Ureter (tissue), 1 donor: Measurements from ENCODE around the gene FADS6. TPM values are rescaled to one million over a fixed set of nuclear protein-coding genes. Genes with fewer than 3 reads are reported as not detected.

Source experiments
- DNase-seq: peaks from one replicate; pipeline ENCODE4 v3.0.0-alpha.2; 2020; ENCODE audit warnings: low spot score
- total RNA-seq: library from RNA; stranded (reverse); gene quantifications from one replicate; pipeline ENCODE4 v1.2.4, GENCODE V29; 2023
- donor health status: DM: yes; HTN: yes; CAD: no.

Gene FADS6
- total RNA-seq, 1 donor from 2014 or later: 7.3 TPM

- DNase-seq: no peak
Measured at GRCh38 chr17:74866198-74866835, 27.1 kb downstream of the FADS6 start.

DNA sequence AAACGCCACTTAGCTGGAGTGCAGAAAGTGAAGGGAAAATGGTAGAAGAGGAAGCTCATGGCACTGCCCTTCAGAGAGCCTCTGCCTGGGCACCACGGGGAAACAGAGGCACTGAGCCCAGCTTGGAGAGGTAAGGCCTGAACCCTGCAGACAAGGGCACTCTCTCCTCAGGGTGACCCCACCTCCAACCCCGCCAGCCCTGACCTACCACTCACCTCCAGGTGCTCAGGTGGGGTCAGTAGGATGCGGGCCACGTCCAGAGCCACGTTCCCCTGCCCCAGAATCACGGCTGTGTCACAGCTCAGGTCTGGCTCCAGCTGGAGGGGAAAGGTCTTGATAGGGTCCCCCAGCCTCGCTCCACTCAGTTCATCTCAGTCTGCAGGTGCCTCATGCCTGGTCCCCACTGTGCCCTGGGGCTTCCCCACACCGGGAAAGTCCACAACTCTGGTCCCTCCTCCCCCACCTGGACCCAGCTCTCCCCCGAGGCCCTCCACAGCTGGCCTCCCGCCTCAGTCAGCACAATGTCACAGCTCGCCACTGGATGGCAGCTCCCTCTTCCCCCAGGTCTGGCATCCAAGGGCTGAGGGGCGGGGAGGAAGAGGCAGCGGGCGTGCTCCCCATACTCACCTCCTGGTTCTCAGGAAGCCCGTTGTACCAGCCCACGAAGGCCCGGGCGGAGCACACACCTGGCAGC, 27.8 kb downstream of the FADS6 start:
- no peak for DNase-seq

- DNase-seq: peak; percentile 80
Measured at GRCh38 chr17:74864866-74865395, 28.5 kb downstream of the FADS6 start.

- DNase-seq: no peak
Measured at GRCh38 chr17:74864297-74864865, 29.1 kb downstream of the FADS6 start.

DNA sequence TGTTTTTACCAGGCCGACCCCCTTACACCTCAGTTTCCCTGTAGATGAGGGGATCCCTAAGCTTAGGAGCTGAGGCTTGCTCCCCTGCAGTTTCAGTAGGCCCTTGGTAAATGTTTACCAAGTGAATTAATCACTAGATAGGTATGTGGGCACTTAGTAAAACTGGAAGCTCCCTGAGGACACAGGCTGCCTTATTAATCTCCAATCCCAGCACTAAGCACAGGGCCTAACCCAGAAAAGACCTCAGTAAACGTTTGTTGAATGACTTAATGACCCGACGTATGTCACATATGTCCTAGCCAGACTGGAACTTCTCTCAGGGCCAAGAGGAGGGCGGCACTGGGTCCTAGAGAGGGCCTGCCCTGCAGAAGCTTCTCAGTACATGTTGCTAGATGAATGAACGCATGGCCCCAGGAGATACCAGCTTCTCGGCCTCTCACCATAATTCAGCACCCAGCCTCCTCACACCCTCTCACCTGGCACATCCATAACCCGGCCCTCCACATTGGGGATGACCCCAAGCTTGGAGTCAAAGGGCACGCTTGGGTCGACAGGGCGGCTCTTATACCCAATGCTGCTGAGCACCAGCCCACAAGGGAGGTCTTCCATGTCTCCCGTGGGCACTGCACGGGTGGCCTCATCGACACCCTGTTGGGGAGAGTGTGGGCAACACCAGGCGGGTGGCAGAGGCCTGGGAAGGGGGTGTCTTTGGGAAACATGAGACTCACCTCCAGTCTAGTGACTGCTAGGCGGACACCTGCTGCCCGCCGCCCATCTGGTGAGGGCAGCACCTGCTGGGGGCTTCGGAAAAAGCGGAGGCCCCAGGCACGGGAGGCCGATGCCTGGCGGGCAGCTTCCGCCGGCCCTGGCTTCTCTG, 29.8 kb downstream of the FADS6 start:
- no peak for DNase-seq

- no peak for DNase-seq
Measured at GRCh38 chr17:74862919-74863318, 30.5 kb downstream of the FADS6 start.

- no peak for DNase-seq
Measured at GRCh38 chr17:74862108-74862901, 31.1 kb downstream of the FADS6 start.

GRCh38 chr17:74861662-74862107, 31.7 kb downstream of the FADS6 start:
- DNase-seq: no peak

DNA sequence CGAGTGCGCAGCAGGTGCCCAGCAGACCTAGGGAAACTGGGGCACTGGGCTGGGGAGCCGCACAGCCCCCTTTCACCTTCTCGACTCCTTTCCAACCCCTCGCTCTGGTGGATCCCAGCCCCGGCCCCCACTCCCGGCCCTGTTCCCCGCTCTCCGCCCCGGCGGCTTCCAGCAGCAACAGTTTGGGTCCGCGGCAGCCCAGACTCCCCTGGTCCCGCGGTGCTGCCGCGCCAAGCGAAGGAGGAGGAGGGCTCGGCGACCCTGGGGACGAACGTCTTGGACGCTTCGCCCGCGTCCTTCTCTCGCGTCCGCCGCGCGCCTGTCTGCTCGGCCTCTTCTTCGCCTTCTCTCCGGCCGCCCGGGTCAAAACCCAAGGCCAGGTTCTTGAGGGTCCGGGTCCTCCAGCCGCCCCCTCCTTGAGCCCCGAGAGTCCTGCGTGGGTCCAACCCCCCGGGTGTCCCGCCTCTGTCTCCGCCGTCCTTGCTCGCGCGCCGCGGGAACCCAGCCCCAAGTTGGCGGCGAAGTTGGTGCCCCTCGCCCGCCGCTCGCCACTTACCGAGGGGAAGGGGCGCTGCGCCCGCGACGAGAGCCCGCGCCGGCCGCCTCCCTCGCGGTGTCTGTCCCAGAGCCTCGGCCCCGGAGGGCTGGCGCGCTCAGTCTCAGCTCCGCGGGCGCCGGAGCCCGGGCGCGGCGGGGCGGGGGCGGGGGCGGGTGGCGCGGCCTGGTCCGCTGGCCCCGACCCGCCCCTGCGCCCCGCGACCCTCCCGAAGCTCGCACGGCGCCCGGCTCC, 32.4 kb downstream of the FADS6 start:
- no peak for DNase-seq

- DNase-seq: no peak
Measured at GRCh38 chr17:74860229-74860871, 33.1 kb downstream of the FADS6 start.

GRCh38 chr17:74859459-74860228, 33.8 kb downstream of the FADS6 start, which contains the start of gene GRIN2C:
TSS of gene GRIN2C (minus strand) at chr17:74859885. CDS start at chr17:74855092, 4,793 bp downstream.
- DNase-seq: no peak

DNA sequence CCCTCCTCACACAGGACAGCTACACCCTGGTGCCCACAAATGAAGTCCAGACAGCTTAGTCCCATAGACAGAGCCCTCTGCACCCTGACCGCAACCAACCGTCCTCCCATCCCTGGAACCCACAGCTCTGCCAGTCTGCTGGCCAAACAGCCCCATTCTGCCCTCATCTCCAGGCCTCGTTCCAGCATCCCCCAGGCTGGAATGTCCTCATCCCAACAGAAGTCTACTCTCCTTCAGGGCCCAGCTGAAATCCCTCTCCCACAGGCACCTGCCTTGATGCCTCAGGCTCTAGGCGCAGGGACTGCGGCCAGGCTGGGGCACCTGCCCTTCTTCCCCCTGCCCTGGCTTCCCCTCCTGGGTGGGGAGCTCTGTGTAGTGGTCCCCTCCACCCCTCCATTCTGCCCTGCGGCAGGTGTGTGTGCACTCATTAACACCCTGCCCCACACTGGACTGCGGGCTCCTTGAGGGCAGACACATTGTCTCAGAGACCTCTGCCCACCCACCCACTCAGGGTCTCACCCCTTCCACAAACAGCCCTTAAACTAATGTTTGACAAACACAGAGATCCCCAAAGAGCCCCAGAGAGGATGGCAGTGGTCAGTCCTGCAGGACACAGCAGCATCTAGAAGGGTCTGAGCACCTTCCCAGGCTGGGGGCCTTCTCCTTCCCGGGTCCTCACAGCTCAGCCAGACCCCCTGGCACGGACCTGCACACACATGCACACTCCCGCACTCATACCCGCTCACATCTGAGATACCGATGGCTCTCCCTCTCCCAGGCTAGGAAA, 34.6 kb downstream of the FADS6 start:
- no peak for DNase-seq

GRCh38 chr17:74857191-74857590, 36.2 kb downstream of the FADS6 start:
- no peak for DNase-seq

DNA sequence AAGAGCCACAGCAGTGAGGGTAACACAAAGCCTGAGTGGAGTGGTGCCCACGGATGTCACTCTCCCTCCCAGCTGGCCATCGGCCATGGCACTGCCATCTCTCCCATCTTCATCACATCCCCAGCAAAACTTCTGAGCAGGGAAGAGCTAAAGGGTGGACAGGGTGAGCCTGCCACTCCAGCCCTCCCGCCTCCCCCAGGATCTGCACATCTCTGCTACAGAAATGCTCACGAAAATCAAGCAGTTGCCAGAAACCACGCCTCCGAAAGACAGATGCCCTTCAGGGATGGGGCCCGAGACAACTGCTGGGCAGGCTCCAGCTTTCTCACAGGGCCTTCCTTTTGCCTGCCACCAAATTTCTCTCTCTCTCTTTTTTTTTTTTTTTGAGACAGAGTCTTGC, 37.3 kb downstream of the FADS6 start:
- no peak for DNase-seq

- no peak for DNase-seq
Measured at GRCh38 chr17:74855323-74855722, 38.1 kb downstream of the FADS6 start.

GRCh38 chr17:74854792-74855191, 38.6 kb downstream of the FADS6 start:
- DNase-seq: no peak

DNA sequence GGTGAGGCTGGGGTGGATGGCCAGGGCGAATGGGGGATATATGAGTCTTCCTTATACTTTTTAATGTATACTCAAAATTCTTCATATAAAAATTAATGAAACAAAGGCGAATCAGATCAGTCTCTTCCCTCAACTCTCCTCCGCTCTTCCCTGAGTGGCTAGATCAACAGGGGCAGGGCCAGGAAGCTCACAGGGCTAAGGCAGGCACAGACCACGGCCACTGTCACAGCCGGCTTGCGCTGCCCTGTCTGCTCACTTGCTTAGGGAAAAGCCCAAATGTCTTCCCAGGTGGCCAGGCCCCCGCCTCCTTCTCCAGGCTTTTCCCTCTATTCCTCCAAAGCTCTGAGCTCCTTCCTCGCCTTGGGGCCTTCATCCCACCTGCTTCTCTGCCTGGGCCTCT, 39.8 kb downstream of the FADS6 start:
- DNase-seq: no peak

DNA sequence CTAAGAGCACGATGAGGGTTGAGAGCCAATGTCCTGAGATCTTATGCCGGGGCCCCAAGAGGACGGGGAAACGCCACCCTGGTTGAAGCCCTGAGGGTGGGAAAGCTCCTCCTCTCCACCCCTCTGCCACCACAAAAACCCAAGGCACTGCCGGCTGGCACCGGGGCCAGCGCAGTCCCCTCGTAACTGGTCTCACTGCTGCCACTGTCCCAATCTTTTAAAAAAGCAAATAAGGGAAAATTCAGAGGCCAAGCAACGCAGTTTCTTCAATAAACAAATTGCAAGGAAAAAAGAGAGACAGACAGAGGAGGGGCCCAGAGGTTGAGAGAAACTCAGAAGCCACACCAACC, 40.4 kb downstream of the FADS6 start:
- DNase-seq: no peak
